Lung (tissue), 12 donors: ENCODE measurements around the gene ANKRD10. TPM values are rescaled to one million over a fixed set of nuclear protein-coding genes. Genes with fewer than 3 reads are reported as not detected.
"Not testable (repeated sequence)": the region's sequence is repeated elsewhere in the genome, so short reads cannot be mapped to it uniquely, and the experiment has no call there.

Experiments used
- ATAC-seq: fragments of 200-7000 bp; cut with Tn5 transposase; one replicate; pipeline ENCODE4 v1.9.1; 2020; ENCODE audit warnings: moderate number of reproducible peaks; ENCODE audit not compliant: insufficient read depth, low FRiP score
- DNase-seq, 3 donors: peaks; one replicate each; pipeline ENCODE4 v3.0.0-alpha.2; 2013 to 2017
- H3K27ac ChIP-seq, 2 donors: one replicate each; pipeline ENCODE4 v1.5.1; 2013; ENCODE audit warnings: mild to moderate bottlenecking in 2 of 2, moderate library complexity in 2 of 2, control low read depth in 1 of 2, inconsistent platforms in 1 of 2, low read depth in 1 of 2, low read length in 1 of 2
- H3K27me3 ChIP-seq, 3 donors: one replicate each; pipeline ENCODE4 v1.5.1; 2013; ENCODE audit warnings: low read length in 2 of 3; ENCODE audit not compliant: control insufficient read depth in 3 of 3, insufficient read depth in 3 of 3
- H3K36me3 ChIP-seq, 4 donors: one replicate each; pipeline ENCODE4 v1.5.1; 2013; ENCODE audit warnings: low read length in 4 of 4, mild to moderate bottlenecking in 1 of 4, moderate library complexity in 1 of 4; ENCODE audit not compliant: control insufficient read depth in 4 of 4, insufficient read depth in 4 of 4
- H3K4me1 ChIP-seq, 5 donors: one replicate each; pipeline ENCODE4 v1.5.1; 2013; ENCODE audit warnings: low read length in 5 of 5, mild to moderate bottlenecking in 2 of 5, moderate library complexity in 1 of 5; ENCODE audit not compliant: control insufficient read depth in 5 of 5, insufficient read depth in 5 of 5
- H3K4me3 ChIP-seq: one replicate; pipeline ENCODE4 v1.5.1; 2013; ENCODE audit warnings: mild to moderate bottlenecking, control low read depth, moderate library complexity
- H3K9ac ChIP-seq, 2 donors: one replicate each; pipeline ENCODE4 v1.5.1; 2013; ENCODE audit warnings: low read length in 2 of 2, control low read depth in 1 of 2; ENCODE audit not compliant: insufficient read depth in 1 of 2
- H3K9me3 ChIP-seq, 4 donors: one replicate each; pipeline ENCODE4 v1.5.1; 2013; ENCODE audit warnings: low read length in 3 of 4, mild to moderate bottlenecking in 1 of 4, moderate library complexity in 1 of 4; ENCODE audit not compliant: control insufficient read depth in 4 of 4, insufficient read depth in 3 of 4
- CTCF ChIP-seq: IDR thresholded peaks from 2 replicates; pipeline ENCODE4 v1.5.1; 2012; ENCODE audit warnings: mild to moderate bottlenecking; ENCODE audit errors: control extremely low read depth, extremely low read depth
- WGBS, 2 donors: extraction: QIAGEN DNeasy Blood & Tissue Kit; methylation state at CpG; one replicate each; pipeline ENCODE4 v1.1.7; 2013; 5-methylcytosine and 5-hydroxymethylcytosine counted together
- polyA plus RNA-seq, 2 donors: library from polyadenylated mRNA; stranded (reverse); fragments of 200-250 nt; gene quantifications; one replicate each; pipeline ENCODE4 v1.2.1, GENCODE V29; 2013
- total RNA-seq, 2 donors: library from RNA; depleted of rRNA in 1 of 2; stranded (reverse); fragments of >200 nt in 1 of 2; gene quantifications; one replicate each; pipeline ENCODE4 v1.2.1, GENCODE V29; 2014 to 2021
- donor health status: control.
- donor health status: control.
- donor health status: Bipolar disorder and iron deficiency.
- donor health status: healthy.
- donor health status: DM: yes; HTN: yes; CAD: no.

The ANKRD10 gene
- total and polyA plus RNA-seq, 4 donors = 44.0 to 353 (median 92.3) TPM

GRCh38 chr13:110953833-110954532 is 39.1 kb upstream of the ANKRD10 start:
- Histone ChIP-seq H3K27ac (no peak overlapping the region), H3K36me3 (no peaks in the 10 kb centered on the region), H3K9me3 (peaks cover 0 to 4% (median 0%) of the 10 kb centered on the region in 4 donors), H3K9ac (no peak overlapping the region), H3K4me1 (no peaks in the 10 kb centered on the region), H3K4me3 (no peak overlapping the region), H3K27me3 (peaks cover 0 to 2% (median 0%) of the 10 kb centered on the region in 3 donors)
- DNase-seq (no peak), ATAC-seq (no peak)
- WGBS, 2 donors = 94 to 98% methylated on average over 14 of the region's 14 CpGs
- TF ChIP-seq CTCF = no peak

GRCh38 chr13:110953416-110953815 is 38.5 kb upstream of the ANKRD10 start:
- no peak overlapping the region for H3K27ac ChIP-seq
- no peaks in the 10 kb centered on the region for H3K4me1 ChIP-seq
- DNase-seq (no peak), ATAC-seq (no peak)
- H3K4me3 ChIP-seq = no peak overlapping the region
- 93% methylated on average over 12 of the region's 12 CpGs for WGBS, 2 donors
- H3K9me3 ChIP-seq = peaks cover 0 to 4% (median 0%) of the 10 kb centered on the region in 4 donors
- no peak overlapping the region for H3K9ac ChIP-seq
- H3K36me3 ChIP-seq = no peaks in the 10 kb centered on the region
- peaks cover 0 to 2% (median 0%) of the 10 kb centered on the region in 3 donors for H3K27me3 ChIP-seq
- TF ChIP-seq CTCF = no peak

- H3K36me3 ChIP-seq, H3K9me3 ChIP-seq, H3K27me3 ChIP-seq, H3K27ac ChIP-seq, H3K4me1 ChIP-seq, ATAC-seq, H3K9ac ChIP-seq, H3K4me3 ChIP-seq, DNase-seq: not testable (repeated sequence)
- 77 to 85% methylated on average over 6 of the region's 6 CpGs for WGBS, 2 donors
These were observed 37.3 kb upstream of the ANKRD10 start for GRCh38 chr13:110952135-110952534.

GRCh38 chr13:110950819-110951570 is 36.1 kb upstream of the ANKRD10 start:
- Histone ChIP-seq H3K36me3 (no peaks in the 10 kb centered on the region), H3K4me1 (no peaks in the 10 kb centered on the region), H3K9ac (no peak overlapping the region), H3K9me3 (peaks cover 0 to 4% (median 0%) of the 10 kb centered on the region in 4 donors), H3K27me3 (peaks cover 0 to 2% (median 0%) of the 10 kb centered on the region in 3 donors), H3K27ac (no peak overlapping the region), H3K4me3 (no peak overlapping the region)
- 85 to 88% methylated on average over 8 of the region's 8 CpGs for WGBS, 2 donors
- DNase-seq (no peak), ATAC-seq (no peak)
- TF ChIP-seq CTCF = no peak
